ENCODE measurements around the gene POLR1D. TPM values are rescaled to one million over a fixed set of nuclear protein-coding genes. Genes with fewer than 3 reads are reported as not detected.

Gene POLR1D
- total and polyA plus RNA-seq, 12 donors: 62.3 to 130 (median 78.5) TPM

GRCh38 chr13:27613628-27614027 is 8.1 kb upstream of the POLR1D start:
- Histone ChIP-seq H3K27ac (no peak overlapping the region), H3K27me3 (no peaks in the 10 kb centered on the region), H3K36me3 (peaks cover 0 to 4% (median 0%) of the 10 kb centered on the region in 9 donors), H3K9me3 (peaks cover 0 to 15% (median 6%) of the 10 kb centered on the region in 11 donors), H3K4me3 (no peak overlapping the region), H3K4me1 (peaks cover 4 to 37% (median 16%) of the 10 kb centered on the region in 9 donors)
- no peak for DNase-seq
- no peak for TF ChIP-seq CTCF (IDR thresholded peaks at IDR 0.05)
- 91 to 95% methylated on average over 7 of the region's 7 CpGs for WGBS, 2 donors
- intact Hi-C loops (cut with DNase I): no loop called here
- ATAC-seq: no peak

DNA sequence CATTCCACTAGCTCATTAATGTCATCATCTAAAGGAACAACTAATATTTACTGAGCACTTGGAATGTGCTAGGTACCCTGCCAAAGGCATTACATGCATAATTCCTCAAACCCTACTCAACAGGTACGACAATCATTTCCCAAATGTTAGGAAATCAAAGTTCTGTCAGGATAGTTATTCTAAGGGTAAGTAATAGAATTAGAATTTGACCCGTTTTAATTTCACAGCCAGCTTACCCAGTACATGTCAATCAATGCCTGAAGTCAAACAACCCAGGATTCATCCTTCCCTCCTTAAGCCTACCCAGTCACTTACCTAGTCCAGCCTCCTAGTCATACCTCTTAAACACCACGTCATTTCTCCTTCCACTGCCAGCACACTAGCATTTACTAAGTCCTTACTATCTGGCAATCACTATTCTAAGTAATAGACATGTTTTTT is 3.8 kb upstream of the POLR1D start:
- Histone ChIP-seq H3K4me3 (peak overlapping the region in 3 of 10 donors; percentile 8 to 95 (median 74)), H3K36me3 (peaks cover 0 to 4% (median 0%) of the 10 kb centered on the region in 9 donors), H3K9me3 (peaks cover 0 to 15% (median 6%) of the 10 kb centered on the region in 11 donors), H3K27ac (peak overlapping the region in 1 of 10 donors; percentile 97), H3K27me3 (no peaks in the 10 kb centered on the region), H3K4me1 (peaks cover 4 to 40% (median 27%) of the 10 kb centered on the region in 9 donors)
- ATAC-seq: no peak
- 74 to 84% methylated on average over 3 of the region's 3 CpGs for WGBS, 2 donors
- intact Hi-C loops (cut with DNase I): loop anchor here in 3 of 10 donors (5.0 kb wide), 3 partner anchors 41 to 56 kb away; no protein-coding TSS in a partner anchor
- no peak for TF ChIP-seq CTCF (IDR thresholded peaks at IDR 0.05)
- DNase-seq: no peak

DNA sequence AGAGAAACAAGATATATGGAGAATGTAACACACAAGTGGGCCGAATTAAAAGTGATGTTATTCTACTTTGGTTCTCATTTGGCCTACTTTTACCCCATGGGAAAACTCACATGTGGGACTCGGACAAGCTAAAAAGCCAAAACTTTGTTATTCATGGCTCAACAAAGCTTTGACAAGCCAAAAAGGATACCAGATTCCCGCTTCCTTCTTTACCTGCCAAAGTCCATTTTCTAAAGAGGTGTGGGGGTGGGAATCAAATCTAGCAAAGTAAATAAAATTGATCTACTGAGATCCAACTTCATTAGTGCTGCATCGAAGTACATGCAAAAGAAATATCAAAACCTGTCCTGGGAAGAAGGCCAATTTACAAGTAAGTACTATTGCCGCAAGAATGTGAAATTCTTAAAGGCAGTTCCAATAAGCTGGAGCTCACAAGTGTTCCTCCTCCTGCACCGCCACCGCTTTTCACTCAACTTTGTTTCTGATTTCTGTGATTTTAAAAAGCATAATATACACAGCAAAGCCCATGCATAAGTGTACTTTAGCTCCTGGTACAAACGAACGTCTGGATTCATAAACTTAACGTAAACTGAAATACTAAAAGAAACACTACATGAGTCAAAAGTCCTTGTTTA is 2.5 kb upstream of the POLR1D start:
- Histone ChIP-seq H3K27ac (peak overlapping the region in 9 of 10 donors; percentile 90 to 99 (median 97)), H3K4me3 (peak overlapping the region; percentile 58 to 100 (median 90)), H3K9me3 (peaks cover 0 to 12% (median 6%) of the 10 kb centered on the region in 11 donors), H3K4me1 (peaks cover 4 to 49% (median 31%) of the 10 kb centered on the region in 9 donors), H3K36me3 (peaks cover 0 to 16% (median 0%) of the 10 kb centered on the region in 9 donors), H3K27me3 (no peaks in the 10 kb centered on the region)
- no peak for ATAC-seq
- WGBS, 2 donors: 12 to 13% methylated on average over 10 of the region's 10 CpGs
- TF ChIP-seq CTCF (IDR thresholded peaks at IDR 0.05): no peak
- DNase-seq: no peak
- intact Hi-C loops (cut with DNase I): loop anchor here in 3 of 10 donors (5.0 kb wide), 3 partner anchors 42 to 57 kb away; no protein-coding TSS in a partner anchor

DNA sequence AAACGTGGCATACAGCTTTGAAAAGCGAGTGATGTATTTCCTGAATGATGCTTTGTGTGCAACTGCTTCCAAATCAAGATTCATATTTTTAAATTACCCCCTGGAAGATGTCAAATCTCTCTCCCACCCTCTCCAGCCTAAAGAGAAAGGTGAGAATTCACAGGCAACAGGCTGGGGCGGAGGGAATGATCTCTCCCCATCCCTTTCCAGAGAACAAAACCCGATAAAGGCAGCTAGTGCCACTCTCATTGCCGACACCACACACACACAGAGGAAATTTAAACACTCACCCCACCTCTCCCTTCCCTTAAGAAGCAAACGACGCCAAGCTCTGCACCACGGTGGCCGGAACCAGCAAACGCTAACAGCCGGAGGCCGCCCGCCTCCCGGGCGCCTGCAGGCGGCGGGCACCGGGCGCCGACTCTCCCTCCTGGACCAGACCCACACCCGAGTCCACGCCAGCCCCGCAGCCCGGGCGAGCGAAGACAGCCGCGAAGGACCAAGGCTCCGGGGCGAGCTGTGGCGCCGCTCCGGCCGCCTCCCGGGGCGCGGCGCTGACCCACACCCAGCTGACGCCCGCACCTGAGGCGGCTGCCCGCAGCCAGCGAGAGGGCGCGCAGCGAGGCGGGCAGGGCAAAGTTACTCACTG is 1.8 kb upstream of the POLR1D start:
- peak; percentile 37 to 54 for DNase-seq
- WGBS, 2 donors: 0 to 1% methylated on average over 47 of the region's 47 CpGs
- H3K36me3 ChIP-seq: peaks cover 0 to 21% (median 0%) of the 10 kb centered on the region in 9 donors
- peak in 5 of 8 donors; percentile 1 to 41 (median 9) for ATAC-seq
- H3K27ac ChIP-seq: peak overlapping the region; percentile 90 to 99 (median 96)
- H3K27me3 ChIP-seq: no peaks in the 10 kb centered on the region
- TF ChIP-seq CTCF (IDR thresholded peaks at IDR 0.05): peak in 5 of 9 donors; percentile 34 to 55 (median 52)
- H3K4me1 ChIP-seq: peaks cover 4 to 49% (median 31%) of the 10 kb centered on the region in 9 donors
- peak overlapping the region; percentile 58 to 100 (median 90) for H3K4me3 ChIP-seq
- intact Hi-C loops (cut with DNase I): loop anchor here in 8 of 10 donors (2.0 to 10.0 kb wide), 9 partner anchors 43 to 195 kb away; partner anchors contain the start of genes MTIF3 (in 6 of the 8) and GTF3A (in 2 of the 8)
- H3K9me3 ChIP-seq: peaks cover 0 to 5% (median 2%) of the 10 kb centered on the region in 11 donors

Measured in heart right ventricle (tissue), 16 donors.